Activated CD4-positive, alpha-beta T cell treated with anti-CD3 and anti-CD28 coated beads, Interleukin-2, amount 50 U/mL, for 1 hour (primary cell): ENCODE measurements around the gene CROCC.

ENCODE experiments used
- DNase-seq: peaks from one replicate; pipeline ENCODE4 v3.0.0-alpha.2; 2020

The CROCC gene

DNA sequence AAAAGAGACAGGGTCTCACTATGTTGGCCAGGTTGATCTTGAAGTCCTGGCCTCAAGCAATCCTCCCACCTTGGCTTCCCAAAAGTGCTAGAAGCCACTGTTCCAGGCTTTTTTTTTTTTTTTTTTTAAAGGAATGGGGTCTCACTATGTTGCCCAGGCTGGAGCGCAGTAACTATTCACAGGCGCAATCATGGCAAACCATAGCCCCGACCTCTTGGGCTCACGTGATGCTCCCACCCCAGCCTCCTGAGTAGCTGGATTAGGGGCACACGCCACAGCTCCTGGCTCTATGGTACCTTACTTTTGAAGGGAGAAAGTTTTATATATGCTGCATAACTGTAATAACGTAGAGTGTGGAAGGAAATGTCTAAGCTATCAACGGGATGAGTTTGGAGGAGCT lies 95.7 kb downstream of the CROCC start:
- no peak for DNase-seq

- DNase-seq = no peak
Observed at GRCh38 chr1:17018849-17019248, 97.1 kb downstream of the CROCC start.

GRCh38 chr1:17020502-17020901 lies 98.8 kb downstream of the CROCC start:
- DNase-seq = no peak

DNA sequence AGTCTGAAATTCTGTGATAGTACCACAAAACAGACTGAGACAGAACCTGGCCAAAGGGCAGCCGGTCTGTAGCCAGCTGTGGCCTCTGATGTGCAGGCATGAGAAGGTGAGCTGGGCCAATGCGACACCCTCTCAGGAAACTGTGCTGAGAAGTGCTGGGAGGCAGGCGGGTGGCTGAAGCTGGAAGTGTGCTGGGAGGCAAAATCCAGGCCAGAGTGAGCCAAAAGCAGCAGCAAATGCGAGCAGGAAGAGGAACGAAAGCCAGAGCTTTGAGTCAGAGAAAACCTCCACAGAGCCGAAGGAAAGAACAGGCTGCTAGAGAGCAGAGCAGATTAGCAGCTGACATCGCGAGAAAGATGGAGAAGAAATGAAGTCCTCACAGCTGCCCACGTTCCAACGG lies 100.2 kb downstream of the CROCC start:
- no peak for DNase-seq
